ENCODE results near the gene ZNF512B.

DNA sequence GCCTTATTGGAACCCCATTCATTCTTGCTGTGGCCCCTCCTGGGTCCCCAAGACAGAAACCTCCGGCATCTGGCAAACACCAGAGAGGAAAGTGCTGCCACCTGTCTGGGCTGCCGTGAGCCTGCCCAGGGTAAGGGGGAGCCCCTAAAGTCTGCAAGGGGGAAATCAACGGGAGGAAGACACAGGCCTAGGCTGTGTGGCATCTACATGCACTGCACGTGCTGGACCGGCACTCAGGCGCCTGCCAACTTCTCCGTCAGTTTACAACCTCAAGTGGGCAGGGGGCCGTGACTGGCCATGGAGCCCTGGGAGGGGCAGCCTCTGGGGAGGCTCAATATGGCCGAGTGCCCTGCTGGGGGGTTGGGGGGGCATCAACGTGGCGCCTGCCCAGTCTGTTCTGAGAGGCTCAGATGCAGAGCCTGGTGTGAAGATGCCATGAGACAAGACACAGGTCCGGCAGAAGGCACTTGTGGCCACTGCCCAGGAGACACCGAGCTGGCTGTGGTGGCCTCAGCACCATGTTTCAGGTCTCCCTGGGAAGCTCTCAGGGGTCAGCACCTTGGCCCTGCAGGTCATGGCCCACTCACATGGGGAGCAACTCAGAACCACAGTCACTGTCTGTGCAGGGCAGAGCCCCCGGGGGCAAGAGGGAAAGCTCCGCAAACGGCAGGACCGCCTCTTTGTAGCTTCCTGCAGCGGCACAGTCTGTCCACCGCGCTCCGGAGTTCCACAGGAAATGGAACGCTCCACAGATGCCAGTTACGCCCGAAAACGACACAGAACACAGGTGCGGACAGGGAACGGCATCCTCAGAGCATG lies 21.9 kb downstream of the ZNF512B start:
- TF ChIP-seq, protein P1, sequence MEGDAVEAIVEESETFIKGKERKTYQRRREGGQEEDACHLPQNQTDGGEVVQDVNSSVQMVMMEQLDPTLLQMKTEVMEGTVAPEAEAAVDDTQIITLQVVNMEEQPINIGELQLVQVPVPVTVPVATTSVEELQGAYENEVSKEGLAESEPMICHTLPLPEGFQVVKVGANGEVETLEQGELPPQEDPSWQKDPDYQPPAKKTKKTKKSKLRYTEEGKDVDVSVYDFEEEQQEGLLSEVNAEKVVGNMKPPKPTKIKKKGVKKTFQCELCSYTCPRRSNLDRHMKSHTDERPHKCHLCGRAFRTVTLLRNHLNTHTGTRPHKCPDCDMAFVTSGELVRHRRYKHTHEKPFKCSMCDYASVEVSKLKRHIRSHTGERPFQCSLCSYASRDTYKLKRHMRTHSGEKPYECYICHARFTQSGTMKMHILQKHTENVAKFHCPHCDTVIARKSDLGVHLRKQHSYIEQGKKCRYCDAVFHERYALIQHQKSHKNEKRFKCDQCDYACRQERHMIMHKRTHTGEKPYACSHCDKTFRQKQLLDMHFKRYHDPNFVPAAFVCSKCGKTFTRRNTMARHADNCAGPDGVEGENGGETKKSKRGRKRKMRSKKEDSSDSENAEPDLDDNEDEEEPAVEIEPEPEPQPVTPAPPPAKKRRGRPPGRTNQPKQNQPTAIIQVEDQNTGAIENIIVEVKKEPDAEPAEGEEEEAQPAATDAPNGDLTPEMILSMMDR (IDR thresholded peaks at IDR 0.05), result peak in 1 of 6 experiments; percentile 5
- TF ChIP-seq POLR2A (IDR thresholded peaks at IDR 0.05), result peak in 1 of 2 donors; percentile 5
